SU-DHL-6 (cell line): ENCODE data around the gene CYTH1.

Experiments
- H2AFZ ChIP-seq: fragments of 200-600 bp; sonication (generic); 2 replicates; pipeline ENCODE4 v1.6.1; 2014; ENCODE audit warnings: low read depth, mild to moderate bottlenecking, moderate library complexity, mixed read lengths, antibody characterized with exemption, low read length; ENCODE audit not compliant: severe bottlenecking
- H3F3A ChIP-seq: fragments of 200-600 bp; shearing (Covaris generic); 2 replicates; pipeline ENCODE4 v1.6.0; 2016; ENCODE audit warnings: antibody characterized with exemption, mild to moderate bottlenecking; ENCODE audit not compliant: insufficient read depth
- H3K27ac ChIP-seq: fragments of 200-600 bp; sonication (generic); 2 replicates; pipeline ENCODE4 v1.5.1; 2016; ENCODE audit warnings: low read depth, mild to moderate bottlenecking, low read length, moderate library complexity, mixed read lengths
- H3K27me3 ChIP-seq: fragments of 200-600 bp; sonication (generic), shearing (Covaris generic); 2 replicates; pipeline ENCODE4 v1.6.0; 2014; ENCODE audit warnings: mild to moderate bottlenecking, low read length
- H3K36me3 ChIP-seq: fragments of 200-600 bp; sonication (generic); 2 replicates; pipeline ENCODE4 v1.6.1; 2014; ENCODE audit warnings: mild to moderate bottlenecking, low read length, mixed read lengths
- H3K4me2 ChIP-seq: fragments of 300-600, 200-600 bp; shearing (Covaris generic), sonication (generic); 2 replicates; pipeline ENCODE4 v1.6.0; 2014; ENCODE audit warnings: low read length, low read depth, mild to moderate bottlenecking; ENCODE audit not compliant: poor library complexity, severe bottlenecking
- H3K4me3 ChIP-seq: fragments of 200-600 bp; sonication (generic); 2 replicates; pipeline ENCODE4 v1.5.1; 2014; ENCODE audit warnings: antibody characterized with exemption, low read length, mild to moderate bottlenecking, mixed read lengths; ENCODE audit not compliant: insufficient read depth, poor library complexity, severe bottlenecking
- H3K79me2 ChIP-seq: fragments of 200-600 bp; sonication (generic); 2 replicates; pipeline ENCODE4 v1.6.1; 2014; ENCODE audit warnings: mild to moderate bottlenecking, low read length, moderate library complexity; ENCODE audit not compliant: insufficient read depth
- H3K9ac ChIP-seq: fragments of 200-600 bp; sonication (generic); 2 replicates; pipeline ENCODE4 v1.7.0; 2014; ENCODE audit warnings: mild to moderate bottlenecking, low read length
- H3K9me2 ChIP-seq: fragments of 200-600 bp; sonication (generic); replicated peaks from 2 replicates; pipeline ENCODE4 v1.6.1; 2014; ENCODE audit warnings: low read length; ENCODE audit not compliant: insufficient read depth
- H3K9me3 ChIP-seq: fragments of 200-600 bp; sonication (generic); 2 replicates; pipeline ENCODE4 v1.6.1; 2014; ENCODE audit warnings: low read length, mixed read lengths; ENCODE audit not compliant: insufficient read depth
- H4K20me1 ChIP-seq: fragments of 200-600 bp; sonication (generic); 2 replicates; pipeline ENCODE4 v1.6.1; 2014; ENCODE audit warnings: low read depth, mild to moderate bottlenecking, antibody characterized with exemption, low read length, moderate library complexity, mixed read lengths
- EZH2phosphoT487 ChIP-seq: fragments of 200-600 bp; sonication (generic), shearing (Covaris generic); conservative IDR thresholded peaks from 2 replicates; pipeline ENCODE4 v1.6.1; 2018; ENCODE audit warnings: mild to moderate bottlenecking, antibody characterized with exemption, low read length, moderate library complexity, mixed read lengths
- TF ChIP-seq, protein P1 (sequence below): fragments of 200-600 bp; sonication (generic); IDR thresholded peaks from one replicate; pipeline ENCODE4 v1.5.1; 2017; ENCODE audit warnings: antibody characterized with exemption, mild to moderate bottlenecking, low read length, moderate library complexity; ENCODE audit not compliant: insufficient read depth, poor library complexity, severe bottlenecking

Gene CYTH1

DNA sequence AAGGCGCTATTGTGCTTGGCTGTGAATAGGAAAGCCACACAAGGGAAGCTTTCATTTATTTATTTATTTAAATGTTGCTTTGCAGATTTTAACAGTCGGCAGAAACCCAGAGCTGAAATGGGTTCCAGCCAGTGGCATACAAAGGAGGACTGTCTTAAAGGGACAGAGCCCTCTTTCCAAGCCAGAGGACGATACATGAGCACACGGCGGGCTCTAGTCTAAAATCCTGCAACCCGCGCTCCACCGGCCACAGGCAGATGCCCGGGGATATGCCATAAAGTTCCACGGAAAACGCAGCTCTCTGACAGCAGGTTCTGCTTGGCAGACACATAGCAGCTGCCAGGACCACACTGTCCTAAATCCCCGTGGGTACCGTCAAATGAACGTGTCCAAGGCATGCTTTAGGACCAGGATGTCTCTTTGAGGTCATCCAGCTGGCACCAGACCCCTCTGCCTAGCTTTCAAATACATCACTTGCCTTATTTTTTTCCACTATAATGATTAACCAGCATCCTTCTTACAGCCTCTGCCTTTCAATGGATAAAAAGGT is 64.6 kb downstream of the CYTH1 start:
- H4K20me1 ChIP-seq = no peaks in the 10 kb centered on the region
- no peaks in the 10 kb centered on the region for H3K9me2 ChIP-seq
- peak overlapping the region; percentile 88 for H3K4me2 ChIP-seq
- no peaks in the 10 kb centered on the region for H3K36me3 ChIP-seq
- H3K27me3 ChIP-seq = no peaks in the 10 kb centered on the region
- peak overlapping the region; percentile 53 for H3K4me3 ChIP-seq
- H3K79me2 ChIP-seq = peaks cover 100% of the 10 kb centered on the region
- TF ChIP-seq, protein P1, sequence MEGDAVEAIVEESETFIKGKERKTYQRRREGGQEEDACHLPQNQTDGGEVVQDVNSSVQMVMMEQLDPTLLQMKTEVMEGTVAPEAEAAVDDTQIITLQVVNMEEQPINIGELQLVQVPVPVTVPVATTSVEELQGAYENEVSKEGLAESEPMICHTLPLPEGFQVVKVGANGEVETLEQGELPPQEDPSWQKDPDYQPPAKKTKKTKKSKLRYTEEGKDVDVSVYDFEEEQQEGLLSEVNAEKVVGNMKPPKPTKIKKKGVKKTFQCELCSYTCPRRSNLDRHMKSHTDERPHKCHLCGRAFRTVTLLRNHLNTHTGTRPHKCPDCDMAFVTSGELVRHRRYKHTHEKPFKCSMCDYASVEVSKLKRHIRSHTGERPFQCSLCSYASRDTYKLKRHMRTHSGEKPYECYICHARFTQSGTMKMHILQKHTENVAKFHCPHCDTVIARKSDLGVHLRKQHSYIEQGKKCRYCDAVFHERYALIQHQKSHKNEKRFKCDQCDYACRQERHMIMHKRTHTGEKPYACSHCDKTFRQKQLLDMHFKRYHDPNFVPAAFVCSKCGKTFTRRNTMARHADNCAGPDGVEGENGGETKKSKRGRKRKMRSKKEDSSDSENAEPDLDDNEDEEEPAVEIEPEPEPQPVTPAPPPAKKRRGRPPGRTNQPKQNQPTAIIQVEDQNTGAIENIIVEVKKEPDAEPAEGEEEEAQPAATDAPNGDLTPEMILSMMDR = no peak
- TF ChIP-seq EZH2phosphoT487 = no peak
- peak overlapping the region; percentile 96 for H3K27ac ChIP-seq
- H3F3A ChIP-seq = peaks cover 90% of the 10 kb centered on the region
- no peak overlapping the region for H2AFZ ChIP-seq
- H3K9me3 ChIP-seq = no peaks in the 10 kb centered on the region
- peak overlapping the region; percentile 64 for H3K9ac ChIP-seq

DNA sequence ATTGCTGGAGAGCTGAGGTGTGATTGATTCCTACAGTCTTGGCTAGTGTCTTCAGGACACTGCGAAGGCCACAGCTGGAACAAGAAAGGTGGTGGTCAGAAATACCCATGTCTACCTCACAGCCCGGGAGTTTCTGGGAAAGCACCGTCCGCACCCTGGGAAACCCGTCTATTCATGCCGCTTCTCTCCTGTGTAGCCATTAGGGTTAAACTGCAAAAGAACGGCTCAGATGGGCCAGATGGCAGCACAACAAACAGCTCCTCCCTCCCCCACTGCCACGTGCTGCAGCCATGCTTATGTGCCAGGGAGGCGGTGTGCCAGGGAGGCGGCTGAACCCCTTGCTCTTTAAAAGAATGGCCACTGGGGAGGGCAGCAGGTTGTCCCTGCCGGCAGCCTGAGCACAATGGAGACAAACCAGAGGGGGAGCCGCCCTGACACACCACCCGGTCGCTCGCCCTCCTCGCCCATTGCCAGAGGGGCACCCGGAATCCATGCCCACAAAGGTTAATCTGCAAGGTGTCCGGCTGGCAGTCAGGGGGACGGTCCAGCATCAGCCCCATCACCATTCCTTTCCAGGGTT is 65.2 kb downstream of the CYTH1 start:
- H3K36me3 ChIP-seq = no peaks in the 10 kb centered on the region
- H3K4me3 ChIP-seq = peak overlapping the region; percentile 53
- no peak overlapping the region for H2AFZ ChIP-seq
- H4K20me1 ChIP-seq = no peaks in the 10 kb centered on the region
- peak overlapping the region; percentile 96 for H3K27ac ChIP-seq
- TF ChIP-seq, protein P1 = no peak
- no peak for TF ChIP-seq EZH2phosphoT487
- H3F3A ChIP-seq = peaks cover 84% of the 10 kb centered on the region
- H3K79me2 ChIP-seq = peaks cover 100% of the 10 kb centered on the region
- peak overlapping the region; percentile 64 for H3K9ac ChIP-seq
- H3K27me3 ChIP-seq = no peaks in the 10 kb centered on the region
- H3K9me2 ChIP-seq = no peaks in the 10 kb centered on the region
- peak overlapping the region; percentile 88 for H3K4me2 ChIP-seq
- H3K9me3 ChIP-seq = no peaks in the 10 kb centered on the region

DNA sequence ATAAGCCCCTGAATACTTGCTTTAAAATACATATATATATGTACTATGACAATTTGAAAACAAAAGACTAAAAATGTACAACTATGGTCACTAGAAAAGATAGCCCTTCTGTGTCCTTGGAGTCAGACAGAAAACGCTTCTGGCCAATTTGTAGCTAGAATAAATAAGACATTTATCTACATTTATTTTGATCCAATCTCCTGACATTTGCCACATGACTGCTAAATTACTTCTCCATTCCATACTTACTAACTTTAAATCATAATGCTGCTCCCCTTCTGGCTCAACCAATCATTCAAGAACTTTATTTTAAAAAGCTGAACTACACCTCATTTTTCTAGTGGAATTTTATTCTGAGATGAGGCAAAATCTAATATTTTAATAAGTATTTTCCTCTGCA is 65.8 kb downstream of the CYTH1 start:
- peak overlapping the region; percentile 88 for H3K4me2 ChIP-seq
- H3K27ac ChIP-seq = peak overlapping the region; percentile 96
- H3K79me2 ChIP-seq = peaks cover 100% of the 10 kb centered on the region
- H3K36me3 ChIP-seq = no peaks in the 10 kb centered on the region
- no peaks in the 10 kb centered on the region for H4K20me1 ChIP-seq
- H3K4me3 ChIP-seq = peak overlapping the region; percentile 53
- H3K9me2 ChIP-seq = no peaks in the 10 kb centered on the region
- H3K9me3 ChIP-seq = no peaks in the 10 kb centered on the region
- H3K9ac ChIP-seq = peak overlapping the region; percentile 64
- no peaks in the 10 kb centered on the region for H3K27me3 ChIP-seq
- TF ChIP-seq, protein P1 = no peak
- peaks cover 82% of the 10 kb centered on the region for H3F3A ChIP-seq
- no peak overlapping the region for H2AFZ ChIP-seq
